Stimulated activated CD4-positive, alpha-beta T cell treated with anti-CD3 and anti-CD28 coated beads, Interleukin-4, amount 100 ng/mL, for 4 hours (primary cell): Measurements from ENCODE around the gene SBNO1.
"Not testable (repeated sequence)": the region's sequence is repeated elsewhere in the genome, so short reads cannot be mapped to it uniquely, and the experiment has no call there.

Source experiments
- DNase-seq, 2 experiments: peaks; one replicate each; pipeline ENCODE4 v3.0.0-alpha.2; 2020

Gene SBNO1

DNA sequence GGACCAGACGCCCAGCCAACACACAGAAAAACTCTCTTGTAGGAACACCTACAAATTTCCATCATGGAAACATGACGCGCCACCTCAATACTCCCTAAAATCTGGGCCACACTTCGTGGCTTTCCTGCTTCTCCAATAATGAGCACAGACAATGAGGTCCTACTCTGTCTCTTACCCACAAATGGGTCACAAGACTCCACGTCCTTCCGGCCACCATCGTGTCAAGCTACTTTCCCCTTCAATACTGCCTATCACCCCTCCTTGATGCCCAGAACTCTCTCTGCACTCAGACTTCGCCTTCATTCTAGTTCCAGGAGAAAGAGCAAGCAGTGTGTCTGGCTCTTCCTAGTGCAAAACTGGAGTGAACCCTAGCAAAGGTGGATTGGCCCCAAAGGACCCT lies 28.1 kb downstream of the SBNO1 start:
- no peak for DNase-seq

DNA sequence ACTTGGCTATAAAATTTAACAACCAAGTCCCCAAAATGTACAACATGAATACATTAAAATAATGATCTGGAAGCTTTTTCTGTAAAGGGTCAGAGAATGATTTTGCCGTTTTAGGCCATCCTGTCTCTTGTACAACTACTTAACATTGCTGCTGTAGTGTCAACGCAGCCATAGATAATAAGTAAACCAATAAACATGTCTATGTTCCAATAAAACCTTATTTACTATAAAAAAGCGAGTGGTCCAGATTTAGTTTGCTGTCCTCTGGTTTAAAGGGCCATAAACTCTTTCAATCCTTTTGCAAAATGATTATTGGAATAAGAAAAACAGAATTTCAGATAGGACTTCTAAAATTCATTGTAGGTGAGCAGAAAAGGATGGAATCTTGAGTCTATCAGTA lies 29.2 kb downstream of the SBNO1 start:
- no peak for DNase-seq

DNA sequence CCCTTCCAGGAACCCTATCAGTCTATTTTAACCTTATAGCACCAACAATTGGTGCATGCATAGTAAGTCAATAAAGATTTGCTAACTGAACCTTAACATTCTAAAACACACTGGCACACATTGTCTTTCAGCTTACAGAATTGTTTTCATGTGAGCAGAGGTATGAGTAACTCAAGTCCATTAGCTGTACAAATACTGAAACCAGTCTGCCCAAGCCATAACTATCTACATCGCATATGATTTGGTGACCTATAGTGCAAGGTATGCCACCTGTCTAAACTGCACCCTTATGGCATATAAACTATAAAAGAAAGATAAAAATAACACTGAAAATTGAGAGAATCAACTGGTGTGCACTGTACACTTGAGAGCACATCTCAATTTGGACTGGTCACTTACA lies 34.8 kb downstream of the SBNO1 start:
- no peak for DNase-seq

DNA sequence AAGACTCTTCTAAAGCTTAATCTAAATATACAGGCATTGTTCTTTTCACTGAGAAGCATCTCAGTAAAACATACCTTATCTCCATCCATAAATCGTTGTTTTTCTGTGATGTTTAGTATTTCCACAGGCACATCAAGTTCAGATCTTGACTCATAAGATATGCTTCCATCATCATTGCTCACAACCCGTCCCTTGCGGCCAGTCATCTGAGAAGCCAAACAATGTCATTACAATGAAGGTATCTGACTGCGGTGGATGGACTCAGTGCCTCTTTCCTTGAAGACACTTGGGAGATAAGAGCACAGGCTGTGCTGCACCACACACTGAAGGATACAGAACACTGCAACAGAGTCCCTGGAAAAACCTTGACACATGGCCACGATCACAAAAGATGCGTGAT lies 44.8 kb downstream of the SBNO1 start:
- no peak for DNase-seq

DNA sequence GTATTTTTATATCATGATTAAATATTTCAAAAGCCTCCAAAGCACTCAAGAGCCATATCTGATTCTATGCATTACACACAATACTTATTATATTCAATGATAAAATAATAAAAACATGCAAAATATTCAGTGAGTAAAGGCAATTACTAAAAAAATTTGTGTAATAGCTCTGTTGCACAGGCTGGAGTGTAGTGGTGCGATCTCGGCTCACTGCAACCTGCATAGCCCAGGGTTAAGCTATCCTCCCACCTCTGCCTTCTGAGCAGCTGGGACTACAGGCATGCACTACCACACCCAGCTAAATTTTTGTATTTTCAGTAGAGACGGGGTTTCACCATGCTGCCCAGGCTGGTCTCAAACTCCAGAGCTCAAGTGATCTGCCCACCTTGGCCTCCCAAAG lies 45.4 kb downstream of the SBNO1 start:
- DNase-seq: no peak

DNA sequence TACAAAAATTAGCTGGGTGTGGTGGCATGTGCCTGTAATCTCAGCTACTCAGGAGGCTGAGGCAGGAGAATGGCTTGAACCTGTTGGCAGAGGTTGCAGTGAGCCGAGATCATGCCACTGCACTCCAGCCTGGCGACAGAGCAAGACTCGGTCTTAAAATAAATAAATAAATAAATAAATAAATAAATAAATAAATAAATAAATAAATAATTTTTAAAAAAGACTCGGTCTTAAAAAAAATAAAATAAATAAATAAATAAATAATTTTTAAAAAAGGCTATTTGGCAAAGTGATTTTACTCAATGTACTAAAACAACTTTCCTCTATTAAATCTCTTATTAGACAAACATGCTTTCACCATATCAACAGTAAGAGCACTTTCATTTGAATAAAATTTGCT lies 51.6 kb downstream of the SBNO1 start:
- DNase-seq: not testable (repeated sequence)

DNA sequence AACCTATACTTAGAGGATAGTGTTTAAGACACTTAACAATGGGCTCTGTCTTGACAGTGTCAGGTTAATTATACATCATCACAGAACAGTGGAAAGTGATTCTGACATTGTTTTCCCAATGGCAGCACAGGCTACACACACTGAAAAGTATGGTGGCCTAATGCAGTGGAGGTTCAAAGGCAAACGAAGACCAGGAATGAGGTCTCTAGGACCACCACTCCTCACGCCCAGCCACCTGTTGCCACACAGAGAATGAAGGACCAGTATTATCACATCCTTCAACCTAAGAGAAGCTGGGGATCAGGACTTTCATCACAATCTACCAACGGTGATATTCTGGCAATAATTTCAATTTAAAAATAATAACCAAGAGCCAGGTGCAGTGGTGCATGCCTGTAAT lies 58.4 kb downstream of the SBNO1 start:
- DNase-seq: no peak

DNA sequence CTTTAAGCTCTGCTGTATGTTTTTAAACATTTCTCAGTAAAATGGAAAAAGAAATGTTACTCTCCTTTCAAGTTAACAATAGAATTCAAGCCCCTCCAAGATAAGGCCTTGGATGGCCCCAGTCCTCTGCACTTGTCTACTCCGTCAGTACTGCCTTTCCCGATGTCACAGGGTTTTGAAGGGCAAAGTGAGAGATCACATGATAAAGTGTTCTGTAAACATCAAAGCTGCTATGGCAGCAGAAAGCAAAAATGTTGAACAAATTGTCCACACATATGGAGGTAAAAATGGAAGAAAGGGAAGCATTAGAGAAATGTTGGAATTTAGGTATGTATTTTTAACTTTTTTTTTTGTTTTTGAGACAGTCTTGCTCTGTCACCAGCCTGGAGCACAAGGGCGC lies 59.5 kb downstream of the SBNO1 start:
- DNase-seq: no peak

DNA sequence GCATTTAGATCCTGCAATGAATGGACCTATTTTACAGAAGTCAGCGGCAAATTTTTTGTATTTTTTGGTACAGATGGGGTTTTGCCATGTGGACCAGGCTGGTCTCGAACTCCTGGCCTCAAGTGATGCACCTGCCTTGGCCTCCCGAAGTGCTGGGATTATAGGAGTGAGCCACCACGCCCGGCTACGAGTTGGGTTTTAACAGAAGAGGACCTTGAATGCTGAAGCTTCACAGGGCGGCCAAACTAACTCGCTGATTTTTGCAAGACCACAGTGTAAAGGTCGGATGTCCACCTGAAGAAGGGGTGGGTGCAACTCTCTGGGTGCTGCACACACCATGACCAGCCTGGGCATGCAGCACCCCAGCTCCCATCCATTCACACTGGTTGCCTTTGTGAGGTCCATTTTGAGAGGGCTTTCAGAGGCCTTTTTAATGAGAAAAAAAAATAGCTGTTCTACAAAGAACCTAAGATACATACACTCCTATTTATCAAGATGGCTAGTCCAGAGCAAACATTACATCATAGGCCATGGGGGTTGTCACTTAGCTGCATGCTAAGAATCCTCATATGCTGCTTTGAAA lies 71.4 kb downstream of the SBNO1 start:
- DNase-seq: no peak

DNA sequence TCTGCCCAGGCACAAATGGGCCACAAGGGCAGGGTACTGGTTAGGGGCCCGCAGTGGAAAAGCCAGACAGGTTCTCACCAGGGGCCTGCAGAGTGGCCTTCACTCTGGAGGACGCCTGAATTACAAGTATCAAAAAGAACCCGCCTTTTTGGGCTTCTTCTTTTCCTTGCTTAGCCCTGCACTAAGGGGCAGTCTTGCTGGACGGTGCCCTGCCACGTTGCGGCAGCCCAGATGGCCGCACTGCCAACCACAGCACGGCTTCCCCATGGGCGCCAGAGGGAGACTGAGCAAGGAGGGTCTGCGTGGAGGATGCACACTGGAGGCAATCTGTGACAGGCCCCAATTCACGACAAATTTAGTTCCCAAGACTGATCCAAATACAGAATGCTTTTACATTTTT lies 74.7 kb downstream of the SBNO1 start:
- DNase-seq: no peak

DNA sequence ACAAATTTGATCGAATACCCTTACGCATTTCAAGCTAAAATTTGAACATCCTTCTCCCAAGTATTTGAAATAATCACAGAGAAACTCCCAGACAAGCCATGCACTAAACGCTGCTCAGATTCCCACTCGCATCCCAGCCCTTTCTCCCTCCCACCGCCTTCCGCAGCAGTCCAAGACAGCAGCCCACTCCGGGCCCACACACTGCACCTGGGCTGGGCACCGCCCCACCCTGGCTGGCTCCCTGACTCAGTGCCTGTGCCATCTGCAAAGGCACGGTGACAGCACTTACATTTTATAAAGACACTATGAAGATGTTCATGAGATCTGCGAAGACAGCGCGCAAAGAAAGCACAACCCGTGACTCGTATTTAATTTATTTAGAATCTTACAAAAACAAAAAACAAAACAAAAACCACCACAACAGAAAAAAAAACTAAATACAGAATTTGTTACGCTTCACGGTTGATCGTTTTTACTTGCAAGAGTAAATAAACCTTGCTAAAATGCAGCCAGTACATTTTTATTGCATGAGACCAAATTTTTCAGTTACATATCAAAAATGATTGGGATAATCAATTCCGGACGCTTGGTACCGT lies 75.8 kb downstream of the SBNO1 start:
- DNase-seq: no peak

DNA sequence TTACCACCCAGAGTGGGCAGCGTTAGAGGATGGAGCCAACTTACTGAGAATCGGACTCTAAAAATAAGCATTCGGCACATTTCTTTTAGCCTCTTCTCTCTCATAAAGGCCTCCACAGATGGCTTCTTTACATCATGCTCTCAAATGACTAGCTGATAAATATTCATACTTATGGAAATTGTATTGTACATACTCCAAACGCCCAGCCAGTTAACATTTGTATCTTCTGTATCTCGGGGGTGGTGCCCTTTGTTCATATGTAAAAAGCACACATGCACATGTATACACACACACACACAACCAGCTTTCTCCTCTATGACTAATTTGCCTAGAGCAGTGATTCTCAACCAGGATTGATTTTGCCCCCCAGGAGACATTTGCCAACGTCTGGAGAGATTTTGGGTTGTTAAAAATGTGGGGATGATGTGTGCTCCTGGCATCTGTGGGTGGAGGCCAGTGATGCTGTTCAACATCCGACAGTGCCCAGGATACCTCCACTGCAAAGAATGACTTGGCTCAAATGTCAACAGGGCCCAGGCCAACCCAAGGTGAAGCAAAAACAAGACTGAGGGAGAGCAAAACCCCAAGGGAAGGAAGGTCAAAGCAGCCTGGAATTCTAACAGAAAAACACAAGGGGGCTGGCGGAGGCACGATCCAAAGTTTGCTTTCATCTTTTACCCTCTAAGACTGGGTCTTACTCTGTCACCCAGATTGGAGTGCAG lies 77.8 kb downstream of the SBNO1 start:
- no peak for DNase-seq

DNA sequence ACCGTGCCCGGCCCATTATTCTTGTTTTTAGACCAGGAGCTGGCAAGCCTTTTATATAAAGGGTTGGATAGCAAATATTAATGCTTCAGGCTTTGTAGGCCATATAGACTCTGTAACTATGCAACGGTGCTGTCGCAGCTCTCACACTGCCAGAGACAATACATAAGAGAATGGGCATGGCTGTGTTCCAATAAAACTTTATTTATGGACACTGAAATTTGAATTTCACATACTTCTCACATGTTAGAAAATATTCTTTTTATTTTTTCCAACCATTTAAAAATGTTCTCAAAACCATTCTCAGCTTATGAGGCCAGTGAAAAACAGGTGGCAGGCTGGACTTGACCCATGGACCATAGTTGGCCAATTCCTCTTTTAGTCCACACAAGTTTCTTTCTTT lies 80.0 kb downstream of the SBNO1 start:
- no peak for DNase-seq

DNA sequence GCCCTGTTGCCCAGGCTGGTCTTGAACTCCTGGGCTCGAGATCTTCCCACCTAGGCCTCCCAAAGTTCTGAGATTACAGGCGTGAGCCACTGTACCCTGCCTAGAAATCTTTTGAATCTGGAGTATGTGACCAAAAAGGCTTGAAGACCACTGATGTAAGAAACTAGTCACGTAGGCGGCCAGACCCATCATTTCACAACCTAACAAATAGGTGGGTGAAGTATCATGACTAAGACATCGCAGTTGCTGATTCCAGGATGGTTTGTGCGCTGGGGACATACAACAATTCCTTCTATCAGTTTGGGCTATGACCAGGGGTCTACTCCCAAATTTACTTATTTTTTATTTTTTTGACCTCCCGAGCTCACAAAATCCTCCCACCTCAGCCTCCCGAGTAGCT lies 81.2 kb downstream of the SBNO1 start:
- DNase-seq: no peak

DNA sequence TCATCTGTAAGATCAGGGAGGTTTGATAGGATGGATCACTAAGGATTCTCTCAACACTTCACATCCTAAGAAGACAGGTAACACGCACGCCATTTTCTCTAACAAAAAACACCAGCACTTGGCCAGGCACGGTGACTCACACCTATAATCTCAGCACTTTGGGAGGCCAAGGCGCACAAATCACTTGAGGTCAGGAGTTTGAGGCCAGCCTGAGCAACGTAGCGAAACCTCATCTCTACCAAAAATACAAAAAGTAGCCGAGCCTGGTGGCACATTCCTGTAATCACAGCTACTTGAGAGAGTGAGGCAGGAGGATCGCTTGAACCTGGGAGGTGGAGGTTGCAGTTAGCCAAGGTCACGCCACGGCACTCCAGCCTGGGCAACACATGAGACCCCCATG lies 82.5 kb downstream of the SBNO1 start:
- DNase-seq: no peak

DNA sequence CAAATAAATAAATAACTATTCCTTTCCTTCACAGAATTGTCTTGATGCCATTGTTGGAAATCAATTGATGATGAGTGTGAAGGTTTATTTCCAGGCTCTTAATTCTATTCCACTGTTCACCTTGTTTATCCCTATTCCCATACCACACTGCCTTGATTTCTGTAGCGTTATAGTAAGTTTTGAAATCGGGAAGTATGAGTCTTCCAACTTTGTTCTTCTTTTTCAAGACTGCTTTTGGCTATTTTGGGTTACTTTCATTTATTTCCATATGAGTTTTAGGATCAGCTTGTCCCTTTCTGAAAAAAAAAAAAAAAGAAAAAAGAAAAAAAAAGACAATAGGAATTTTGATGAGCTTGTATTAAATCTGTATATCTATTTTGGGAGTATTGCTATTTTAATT lies 83.7 kb downstream of the SBNO1 start:
- no peak for DNase-seq

DNA sequence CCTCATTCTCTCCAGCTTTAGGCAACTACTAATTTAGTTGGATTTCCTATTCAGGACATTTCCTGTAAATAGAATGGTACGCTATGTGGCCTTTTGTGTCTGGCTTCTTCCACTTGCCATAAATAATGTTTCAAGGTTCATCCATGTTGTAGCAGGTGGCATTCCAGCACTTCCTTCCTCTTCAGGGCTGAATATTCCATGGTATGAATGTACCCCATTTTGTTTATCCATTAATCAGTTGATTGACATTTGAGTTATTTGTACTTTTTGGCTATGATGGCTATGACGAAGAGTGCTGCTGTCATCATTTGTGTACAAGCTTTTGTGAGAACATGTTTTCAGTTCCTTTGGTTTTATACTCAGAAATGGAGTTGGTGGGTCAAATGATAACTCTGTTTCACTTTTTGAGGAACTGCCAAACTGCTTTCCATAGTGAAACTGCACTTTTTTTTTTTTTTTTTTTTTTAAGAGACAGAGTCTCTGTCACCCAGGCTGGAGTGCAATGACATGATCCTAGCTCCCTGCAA lies 86.5 kb downstream of the SBNO1 start:
- DNase-seq: no peak

DNA sequence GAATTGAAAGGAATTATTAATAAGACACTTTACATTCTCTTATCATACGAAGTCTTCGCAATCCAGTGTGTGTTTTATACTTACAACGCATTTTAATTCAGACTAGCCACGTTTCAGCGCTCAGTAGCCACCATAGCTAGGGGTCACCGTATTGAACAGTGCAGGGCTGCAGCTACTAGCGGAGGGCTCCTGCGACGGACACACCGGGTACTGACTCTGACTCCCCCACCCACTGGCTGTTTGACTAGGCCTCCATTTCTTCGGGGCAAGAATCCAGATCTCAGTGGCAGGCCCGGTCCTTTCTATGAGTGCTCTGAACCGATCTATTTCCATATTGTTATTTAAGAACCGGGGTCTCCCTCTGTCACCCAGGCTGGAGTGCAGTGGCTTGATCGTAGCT lies 91.5 kb downstream of the SBNO1 start:
- no peak for DNase-seq

DNA sequence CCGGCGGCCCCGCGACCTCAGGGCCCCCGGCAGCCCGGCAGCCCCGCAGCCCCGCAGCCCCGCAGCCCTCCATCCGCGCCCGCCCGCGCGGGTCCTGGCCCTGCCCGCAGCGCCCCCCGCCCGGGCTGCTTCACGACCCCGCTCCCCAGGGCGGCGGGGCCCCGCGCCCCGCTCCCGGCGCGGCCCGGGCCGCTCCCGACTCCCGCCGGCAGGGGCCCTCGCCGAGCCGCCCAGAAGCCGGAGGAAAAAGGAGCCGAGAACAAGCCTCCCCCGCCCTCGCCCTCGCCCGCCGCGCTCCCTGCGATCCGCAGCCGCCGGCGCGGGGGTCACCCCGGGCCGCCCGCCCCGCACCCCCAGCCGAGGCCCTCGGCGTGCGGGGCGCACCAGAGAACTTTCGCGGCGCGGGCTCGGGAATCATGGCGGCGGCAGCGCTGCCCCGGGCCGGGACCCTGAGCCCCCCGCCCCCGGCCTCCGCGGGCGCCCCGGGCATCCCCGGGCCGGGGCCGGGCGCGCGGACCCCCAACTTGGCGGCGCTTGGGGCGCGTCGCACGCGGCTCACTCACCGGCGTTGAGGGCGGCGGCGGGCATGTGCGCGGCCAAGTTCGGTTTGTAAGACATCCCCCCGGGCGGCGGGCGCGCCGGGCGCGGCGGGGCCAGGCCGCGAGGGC lies 93.5 kb downstream of the SBNO1 start:
- DNase-seq: peak; percentile 72 to 78

DNA sequence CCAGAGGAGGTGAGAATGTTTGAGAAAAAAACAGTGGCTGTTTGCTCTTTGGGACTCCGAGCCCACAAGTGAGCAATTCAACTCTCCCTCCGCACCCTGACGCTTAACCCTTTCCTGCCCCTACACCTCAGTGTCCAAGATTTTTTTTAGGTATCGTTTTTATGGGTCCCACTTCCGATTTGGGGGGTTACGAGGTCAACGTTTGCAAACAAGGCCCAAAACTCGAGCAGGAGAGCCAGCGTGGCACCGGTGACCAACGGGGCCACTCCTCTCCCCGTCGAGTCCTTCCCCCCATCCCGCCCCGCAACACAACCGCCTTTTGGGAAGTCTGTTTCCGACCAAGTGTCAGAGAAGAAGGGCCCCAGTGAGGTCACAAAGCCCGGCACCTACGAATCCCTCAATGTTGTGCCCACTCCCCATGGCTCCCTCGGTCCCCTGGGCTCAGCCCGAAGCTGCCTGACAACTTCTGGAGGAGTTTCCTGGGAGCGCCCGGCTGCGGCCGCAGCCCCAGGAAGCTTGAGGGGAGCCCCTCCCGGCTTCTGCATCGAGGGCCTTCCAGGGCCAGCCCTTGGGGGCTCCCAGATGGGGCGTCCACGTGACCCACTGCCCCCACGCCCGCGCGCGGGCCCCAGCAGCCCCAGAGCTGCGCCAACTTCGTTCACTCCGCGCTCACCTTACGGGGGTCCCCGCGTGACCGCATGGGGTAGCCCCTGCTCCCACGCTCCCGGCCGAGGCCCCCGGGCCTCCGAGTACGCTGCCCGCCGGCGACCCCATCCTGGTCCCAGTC lies 94.2 kb downstream of the SBNO1 start:
- no peak for DNase-seq

DNA sequence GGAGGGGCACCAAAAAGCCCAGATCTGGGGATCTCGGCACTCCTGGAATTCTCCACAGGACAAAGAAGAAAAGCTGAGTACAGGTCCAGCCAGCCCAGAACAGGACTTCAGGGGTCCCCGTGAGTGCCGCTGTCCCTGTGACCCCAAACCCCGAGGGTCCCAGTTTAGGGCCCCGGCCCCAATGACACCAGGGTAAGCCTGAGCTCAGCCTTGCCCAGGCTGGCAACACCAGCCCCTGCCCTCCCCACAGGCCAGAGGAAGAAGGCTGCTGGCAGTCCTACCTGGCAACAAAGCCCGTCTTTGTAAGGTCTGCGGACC lies 94.8 kb downstream of the SBNO1 start:
- DNase-seq: no peak

DNA sequence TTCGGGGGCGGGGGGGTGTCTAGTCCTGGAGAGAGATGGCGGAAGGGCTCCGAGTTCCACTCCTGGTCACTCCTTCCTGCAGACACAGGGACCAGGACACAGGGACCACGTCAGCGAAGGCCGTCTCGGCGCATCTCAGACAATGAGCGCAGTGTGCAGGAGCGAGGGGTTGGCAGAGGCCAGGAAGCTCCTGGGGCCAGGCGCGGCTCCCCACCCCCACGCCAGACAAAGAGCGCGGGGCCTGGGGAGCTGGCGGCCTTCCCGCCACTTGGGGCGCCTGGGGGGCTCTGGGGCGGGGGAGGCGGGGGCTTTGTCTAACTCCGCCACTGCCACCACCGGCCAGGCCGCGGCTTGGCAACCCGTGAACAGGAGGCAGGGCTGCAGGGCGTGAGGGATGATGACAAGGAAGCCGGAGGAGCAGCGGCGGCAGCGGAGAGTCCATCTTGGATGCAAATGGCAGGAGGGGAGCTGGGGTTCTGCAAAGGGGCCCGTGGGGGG lies 95.2 kb downstream of the SBNO1 start:
- DNase-seq: peak in 1 of 2 experiments; percentile 19

DNA sequence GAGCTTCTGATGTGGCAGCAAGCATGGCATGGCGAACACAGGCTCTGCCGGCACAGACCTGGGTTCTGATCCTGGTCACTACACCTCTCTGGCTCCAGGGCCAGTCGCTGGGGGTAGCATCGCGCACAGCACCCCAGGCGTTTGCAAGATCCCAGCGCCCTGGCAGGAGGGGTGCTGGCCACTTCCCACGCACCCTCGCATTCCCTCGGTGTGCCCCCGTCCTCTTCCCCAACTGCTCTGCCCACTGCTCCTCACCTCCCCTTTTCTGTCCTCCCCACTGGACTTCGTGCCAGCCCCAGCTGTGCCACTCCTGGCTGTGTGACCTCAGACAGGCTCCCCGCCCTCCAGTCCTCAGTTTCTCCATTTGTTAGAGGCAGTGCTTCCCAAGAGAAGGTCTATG lies 95.8 kb downstream of the SBNO1 start:
- no peak for DNase-seq
